Suprapubic skin (tissue), 4 donors: ENCODE results near the gene CYCS. TPM values are rescaled to one million over a fixed set of nuclear protein-coding genes. Genes with fewer than 3 reads are reported as not detected.

Experiments
- DNase-seq, 2 donors: peaks; one replicate each; pipeline ENCODE4 v3.0.0-alpha.2; 2019; ENCODE audit warnings: low spot score in 2 of 2
- H3K27ac ChIP-seq: fragments of 200-600 bp; sonication (generic); one replicate; pipeline ENCODE4 v1.5.1; 2019
- H3K27me3 ChIP-seq: fragments of 200-600 bp; sonication (generic); one replicate; pipeline ENCODE4 v1.5.1; 2019
- H3K36me3 ChIP-seq: fragments of 200-600 bp; sonication (generic); one replicate; pipeline ENCODE4 v1.5.1; 2019
- H3K4me1 ChIP-seq: fragments of 200-600 bp; sonication (generic); one replicate; pipeline ENCODE4 v1.5.1; 2019
- H3K4me3 ChIP-seq: fragments of 200-600 bp; sonication (generic); one replicate; pipeline ENCODE4 v1.5.1; 2019; ENCODE audit warnings: mild to moderate bottlenecking
- H3K9me3 ChIP-seq: fragments of 200-600 bp; sonication (generic); one replicate; pipeline ENCODE4 v1.5.1; 2019
- CTCF ChIP-seq, 2 donors: fragments of 200-600 bp in 1 of 2; fragments of 450-650 bp in 1 of 2; sonication (generic) in 1 of 2; IDR thresholded peaks; one replicate each; pipeline ENCODE4 v1.5.1; 2016 to 2019; ENCODE audit warnings: antibody characterized with exemption in 2 of 2, mild to moderate bottlenecking in 1 of 2, moderate library complexity in 1 of 2
- EP300 ChIP-seq: sonication (generic); formaldehyde crosslinking; IDR thresholded peaks from one replicate; pipeline ENCODE4 v1.6.1; 2017; ENCODE audit warnings: antibody characterized with exemption
- POLR2A ChIP-seq, 2 donors: fragments of 450-650 bp; IDR thresholded peaks; one replicate each; pipeline ENCODE4 v1.6.1; 2017; ENCODE audit warnings: antibody characterized with exemption in 2 of 2, mild to moderate bottlenecking in 2 of 2, moderate library complexity in 2 of 2
- POLR2AphosphoS5 ChIP-seq, 3 donors: sonication (generic); formaldehyde crosslinking; IDR thresholded peaks; one replicate each; pipeline ENCODE4 v1.6.1; 2017; ENCODE audit warnings: antibody characterized with exemption in 3 of 3
- WGBS: methylation state at CpG from one replicate; pipeline ENCODE4 v1.1.5; 2018; 5-methylcytosine and 5-hydroxymethylcytosine counted together
- total RNA-seq, 4 donors: library from RNA; depleted of rRNA; stranded (reverse); fragments of >200 nt; gene quantifications; one replicate each; pipeline ENCODE4 v1.1.0, GENCODE V29; 2016

Gene CYCS
- total RNA-seq, 4 donors from 2014 or later: 23.3 to 59.1 (median 32.6) TPM

- H3K27ac ChIP-seq: no peak overlapping the region
- 57% methylated on average over 2 of the region's 2 CpGs for WGBS
- H3K27me3 ChIP-seq: no peaks in the 10 kb centered on the region
- peaks cover 13% of the 10 kb centered on the region for H3K4me1 ChIP-seq
- H3K4me3 ChIP-seq: no peak overlapping the region
- no peaks in the 10 kb centered on the region for H3K9me3 ChIP-seq
- TF ChIP-seq POLR2AphosphoS5 (IDR thresholded peaks at IDR 0.05): no peak
- DNase-seq: no peak
- peaks cover 9% of the 10 kb centered on the region for H3K36me3 ChIP-seq
Measured at GRCh38 chr7:25126751-25127150, 1.7 kb upstream of the CYCS start.

DNA sequence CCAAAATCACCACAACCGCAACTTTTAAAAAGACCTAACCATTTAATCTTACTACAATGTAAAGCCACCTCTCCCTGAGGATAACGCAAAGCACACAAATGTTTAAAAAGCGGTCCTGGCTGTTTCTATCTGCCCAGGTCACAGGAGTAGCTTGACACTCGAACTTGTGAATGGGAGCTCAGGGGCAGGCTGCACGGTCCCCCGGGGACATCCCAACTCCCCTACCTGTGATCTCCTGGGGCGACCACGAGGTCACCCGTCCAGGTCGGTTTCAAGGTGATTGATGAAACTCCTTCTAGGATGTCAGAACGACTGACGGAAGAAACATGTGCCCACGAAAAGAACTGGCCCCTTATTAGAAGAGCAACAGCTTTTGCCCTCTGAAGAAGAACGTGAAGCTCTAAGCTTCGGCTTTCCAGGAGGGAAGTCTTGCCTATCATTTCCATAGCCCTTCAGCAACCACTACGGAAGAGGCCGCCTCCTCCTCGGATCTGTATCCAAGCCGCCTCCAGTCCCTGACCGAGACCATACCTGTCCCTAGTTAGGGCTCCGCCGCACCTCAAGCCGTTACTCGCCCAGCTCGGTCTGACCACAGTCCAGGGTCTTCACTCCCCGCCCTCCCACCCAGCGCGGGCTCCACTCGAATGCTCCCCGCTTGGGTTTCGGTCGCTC lies 459 bp downstream of the CYCS start:
- DNase-seq: peak in 1 of 2 donors; percentile 69
- peak overlapping the region; percentile 91 for H3K27ac ChIP-seq
- WGBS: 2% methylated on average over 32 of the region's 32 CpGs

GRCh38 chr7:25122373-25122772 lies 2.7 kb downstream of the CYCS start:
- H3K4me1 ChIP-seq: peaks cover 13% of the 10 kb centered on the region
- no peak for TF ChIP-seq CTCF (IDR thresholded peaks at IDR 0.05)
- no peak overlapping the region for H3K27ac ChIP-seq
- no peak overlapping the region for H3K4me3 ChIP-seq
- H3K27me3 ChIP-seq: no peaks in the 10 kb centered on the region
- H3K36me3 ChIP-seq: peaks cover 38% of the 10 kb centered on the region
- no peak for DNase-seq
- no peaks in the 10 kb centered on the region for H3K9me3 ChIP-seq

More for the DNA sequence above, 459 bp downstream of the CYCS start:
- TF ChIP-seq POLR2AphosphoS5 (IDR thresholded peaks at IDR 0.05): no peak
- no peak for TF ChIP-seq CTCF (IDR thresholded peaks at IDR 0.05)
- TF ChIP-seq EP300: no peak
- TF ChIP-seq POLR2A (IDR thresholded peaks at IDR 0.05): no peak
- H3K4me1 ChIP-seq: peaks cover 13% of the 10 kb centered on the region
- peaks cover 30% of the 10 kb centered on the region for H3K36me3 ChIP-seq
- H3K4me3 ChIP-seq: peak overlapping the region; percentile 76
- H3K27me3 ChIP-seq: no peaks in the 10 kb centered on the region
- no peaks in the 10 kb centered on the region for H3K9me3 ChIP-seq

GRCh38 chr7:25121599-25121998 lies 3.5 kb downstream of the CYCS start:
- peaks cover 38% of the 10 kb centered on the region for H3K36me3 ChIP-seq
- no peak overlapping the region for H3K27ac ChIP-seq
- 95% methylated on average over 9 of the region's 9 CpGs for WGBS
- peaks cover 10% of the 10 kb centered on the region for H3K4me1 ChIP-seq
- H3K9me3 ChIP-seq: no peaks in the 10 kb centered on the region
- TF ChIP-seq POLR2A (IDR thresholded peaks at IDR 0.05) (no peak), POLR2AphosphoS5 (IDR thresholded peaks at IDR 0.05) (no peak), EP300 (no peak), CTCF (IDR thresholded peaks at IDR 0.05) (no peak)
- no peak overlapping the region for H3K4me3 ChIP-seq
- DNase-seq: no peak
- no peaks in the 10 kb centered on the region for H3K27me3 ChIP-seq

DNA sequence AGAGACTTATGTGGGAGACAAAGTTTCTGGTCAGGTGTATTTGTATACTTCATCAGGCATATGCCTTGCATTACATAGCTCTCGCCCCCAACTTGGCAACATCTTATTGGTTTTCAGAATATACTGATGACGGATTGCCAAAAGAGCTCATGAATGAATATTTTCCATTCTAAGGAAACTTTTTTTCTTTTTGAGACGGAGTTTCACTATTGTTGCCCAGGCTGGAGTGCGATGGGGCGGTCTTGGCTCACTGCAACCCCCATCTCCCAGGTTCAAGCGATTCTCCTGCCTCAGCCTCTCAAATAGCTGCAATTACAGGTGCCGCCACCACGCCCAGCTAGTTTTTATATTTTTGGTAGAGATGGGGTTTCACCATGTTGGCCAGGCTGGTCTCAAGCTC lies 6.0 kb downstream of the CYCS start:
- TF ChIP-seq POLR2AphosphoS5 (IDR thresholded peaks at IDR 0.05) (no peak), POLR2A (IDR thresholded peaks at IDR 0.05) (no peak), EP300 (no peak), CTCF (IDR thresholded peaks at IDR 0.05) (no peak)
- H3K4me3 ChIP-seq: no peak overlapping the region
- H3K4me1 ChIP-seq: peaks cover 6% of the 10 kb centered on the region
- peaks cover 38% of the 10 kb centered on the region for H3K36me3 ChIP-seq
- WGBS: 87% methylated on average over 8 of the region's 8 CpGs
- H3K27ac ChIP-seq: no peak overlapping the region
- H3K27me3 ChIP-seq: no peaks in the 10 kb centered on the region
- no peaks in the 10 kb centered on the region for H3K9me3 ChIP-seq
- no peak for DNase-seq
